GM18909 (cell line): ENCODE results near the gene UGT1A6.

Experiments used
- ATAC-seq: cut with Tn5 transposase; IDR thresholded peaks from one replicate; pipeline ENCODE4 v1.9.1; 2021; ENCODE audit warnings: mild to moderate bottlenecking; ENCODE audit not compliant: unreplicated experiment, poor library complexity

The UGT1A6 gene

GRCh38 chr2:233761040-233761769, 68.5 kb downstream of the UGT1A6 start:
- ATAC-seq, result no peak

GRCh38 chr2:233764264-233764663, 71.6 kb downstream of the UGT1A6 start:
- no peak for ATAC-seq

- ATAC-seq, result no peak
These were observed 72.1 kb downstream of the UGT1A6 start for GRCh38 chr2:233764761-233765160.

- ATAC-seq, result no peak
These were observed 73.7 kb downstream of the UGT1A6 start for GRCh38 chr2:233766416-233766815.

GRCh38 chr2:233768076-233768475, 75.4 kb downstream of the UGT1A6 start:
- ATAC-seq, result no peak

GRCh38 chr2:233769260-233769659, 76.6 kb downstream of the UGT1A6 start:
- ATAC-seq, result no peak

- no peak for ATAC-seq
These were observed 79.5 kb downstream of the UGT1A6 start for GRCh38 chr2:233772153-233772552.

- no peak for ATAC-seq
These were observed 79.9 kb downstream of the UGT1A6 start for GRCh38 chr2:233772583-233772982.

- ATAC-seq, result no peak
These were observed 81.2 kb downstream of the UGT1A6 start for GRCh38 chr2:233773854-233774253.

- no peak for ATAC-seq
These were observed 82.7 kb downstream of the UGT1A6 start for GRCh38 chr2:233775414-233775813.

GRCh38 chr2:233778030-233778429, 85.3 kb downstream of the UGT1A6 start, which contains the start of gene MROH2A:
Gene MROH2A (plus strand): TSS chr2:233778330. CDS start chr2:233779359, 1,029 bp downstream.
- ATAC-seq, result no peak

GRCh38 chr2:233779722-233780121, 87.0 kb downstream of the UGT1A6 start:
- no peak for ATAC-seq

- no peak for ATAC-seq
These were observed 88.1 kb downstream of the UGT1A6 start for GRCh38 chr2:233780771-233781170.

- no peak for ATAC-seq
These were observed 96.9 kb downstream of the UGT1A6 start for GRCh38 chr2:233789554-233789953.

GRCh38 chr2:233791151-233791882, 98.6 kb downstream of the UGT1A6 start:
- ATAC-seq, result no peak

GRCh38 chr2:233791883-233792329, 99.2 kb downstream of the UGT1A6 start:
- ATAC-seq, result no peak

- no peak for ATAC-seq
These were observed 100.0 kb downstream of the UGT1A6 start for GRCh38 chr2:233792720-233793119.

- ATAC-seq, result no peak
These were observed 100.9 kb downstream of the UGT1A6 start for GRCh38 chr2:233793465-233794127.

- ATAC-seq, result no peak
These were observed 101.5 kb downstream of the UGT1A6 start for GRCh38 chr2:233794128-233794658.

- ATAC-seq, result no peak
These were observed 103.1 kb downstream of the UGT1A6 start for GRCh38 chr2:233795735-233796171.

- no peak for ATAC-seq
These were observed 103.6 kb downstream of the UGT1A6 start for GRCh38 chr2:233796254-233796653.
